A204.1 (cell line): ENCODE results near the gene PAQR9.

ENCODE experiments used
- FAIRE-seq: peaks from 2 replicates; lab custom pipeline; 2012; peaks lifted over from hg19 to GRCh38; lab: Jason Lieb, UNC

Gene PAQR9

GRCh38 chr3:142914286-142914811, 49.1 kb downstream of the PAQR9 start:
- FAIRE-seq = no peak

GRCh38 chr3:142913432-142913831, 50.0 kb downstream of the PAQR9 start:
- no peak for FAIRE-seq

GRCh38 chr3:142912402-142913172, 50.9 kb downstream of the PAQR9 start:
- FAIRE-seq = no peak
